ENCODE measurements around the gene MEI4.

DNA sequence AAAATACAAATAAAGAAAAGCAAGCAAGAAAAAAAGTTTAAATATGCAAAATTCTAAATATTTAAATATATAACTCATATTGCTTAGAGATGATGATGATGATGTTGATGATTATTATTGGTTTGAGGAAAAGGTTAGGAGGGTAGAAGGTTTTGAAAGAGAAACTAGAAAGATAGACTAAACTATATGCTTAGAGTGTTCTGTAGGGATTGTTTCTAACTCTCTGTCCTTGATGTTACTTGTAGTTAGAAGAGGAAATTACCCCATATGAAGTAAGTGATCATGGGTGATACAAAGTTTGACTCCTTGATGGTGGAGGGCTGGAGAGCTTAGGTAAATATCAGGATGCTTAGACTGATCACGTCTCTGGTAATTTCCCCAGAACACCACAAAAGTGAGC, 159.5 kb downstream of the MEI4 start:
- TF ChIP-seq, protein P1, sequence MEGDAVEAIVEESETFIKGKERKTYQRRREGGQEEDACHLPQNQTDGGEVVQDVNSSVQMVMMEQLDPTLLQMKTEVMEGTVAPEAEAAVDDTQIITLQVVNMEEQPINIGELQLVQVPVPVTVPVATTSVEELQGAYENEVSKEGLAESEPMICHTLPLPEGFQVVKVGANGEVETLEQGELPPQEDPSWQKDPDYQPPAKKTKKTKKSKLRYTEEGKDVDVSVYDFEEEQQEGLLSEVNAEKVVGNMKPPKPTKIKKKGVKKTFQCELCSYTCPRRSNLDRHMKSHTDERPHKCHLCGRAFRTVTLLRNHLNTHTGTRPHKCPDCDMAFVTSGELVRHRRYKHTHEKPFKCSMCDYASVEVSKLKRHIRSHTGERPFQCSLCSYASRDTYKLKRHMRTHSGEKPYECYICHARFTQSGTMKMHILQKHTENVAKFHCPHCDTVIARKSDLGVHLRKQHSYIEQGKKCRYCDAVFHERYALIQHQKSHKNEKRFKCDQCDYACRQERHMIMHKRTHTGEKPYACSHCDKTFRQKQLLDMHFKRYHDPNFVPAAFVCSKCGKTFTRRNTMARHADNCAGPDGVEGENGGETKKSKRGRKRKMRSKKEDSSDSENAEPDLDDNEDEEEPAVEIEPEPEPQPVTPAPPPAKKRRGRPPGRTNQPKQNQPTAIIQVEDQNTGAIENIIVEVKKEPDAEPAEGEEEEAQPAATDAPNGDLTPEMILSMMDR (IDR thresholded peaks at IDR 0.05; ENCODE audit: control extremely low read depth in 1 of 3, insufficient read depth in 1 of 3, low read depth in 1 of 3, low read length in 3 of 3), result no peak
- TF ChIP-seq POLR2AphosphoS5 (IDR thresholded peaks at IDR 0.05; ENCODE audit: low read depth, low read length) (no peak), EP300 (IDR thresholded peaks at IDR 0.05; ENCODE audit: borderline replicate concordance in 1 of 2, low read depth in 2 of 2, low read length in 2 of 2) (no peak), FOSL1 (IDR thresholded peaks at IDR 0.05; ENCODE audit: insufficient read depth, low read depth, low read length) (no peak), JUND (IDR thresholded peaks at IDR 0.05; ENCODE audit: low read length) (no peak), GTF2F1 (IDR thresholded peaks at IDR 0.05; ENCODE audit: borderline replicate concordance, low read depth, low read length) (no peak), YY1 (IDR thresholded peaks at IDR 0.05; ENCODE audit: low read depth, low read length) (no peak)
- TF ChIP-seq, protein P2, sequence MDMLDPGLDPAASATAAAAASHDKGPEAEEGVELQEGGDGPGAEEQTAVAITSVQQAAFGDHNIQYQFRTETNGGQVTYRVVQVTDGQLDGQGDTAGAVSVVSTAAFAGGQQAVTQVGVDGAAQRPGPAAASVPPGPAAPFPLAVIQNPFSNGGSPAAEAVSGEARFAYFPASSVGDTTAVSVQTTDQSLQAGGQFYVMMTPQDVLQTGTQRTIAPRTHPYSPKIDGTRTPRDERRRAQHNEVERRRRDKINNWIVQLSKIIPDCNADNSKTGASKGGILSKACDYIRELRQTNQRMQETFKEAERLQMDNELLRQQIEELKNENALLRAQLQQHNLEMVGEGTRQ (IDR thresholded peaks at IDR 0.05; ENCODE audit: low read length), result no peak

Data from H1 (cell line).